ENCODE data around the gene VPS13C.

The VPS13C gene

GRCh38 chr15:61974759-61975158 lies 85.5 kb downstream of the VPS13C start:
- Mint-ChIP-seq H3K27me3 (no peaks in the 10 kb centered on the region), H3K4me1 (ENCODE audit: low read depth) (peaks cover 14% of the 10 kb centered on the region), H3K27ac (no peak overlapping the region), H3K4me3 (no peak overlapping the region), H3K9me3 (ENCODE audit: low read depth) (no peaks in the 10 kb centered on the region), H3K36me3 (peaks cover 21% of the 10 kb centered on the region)

DNA sequence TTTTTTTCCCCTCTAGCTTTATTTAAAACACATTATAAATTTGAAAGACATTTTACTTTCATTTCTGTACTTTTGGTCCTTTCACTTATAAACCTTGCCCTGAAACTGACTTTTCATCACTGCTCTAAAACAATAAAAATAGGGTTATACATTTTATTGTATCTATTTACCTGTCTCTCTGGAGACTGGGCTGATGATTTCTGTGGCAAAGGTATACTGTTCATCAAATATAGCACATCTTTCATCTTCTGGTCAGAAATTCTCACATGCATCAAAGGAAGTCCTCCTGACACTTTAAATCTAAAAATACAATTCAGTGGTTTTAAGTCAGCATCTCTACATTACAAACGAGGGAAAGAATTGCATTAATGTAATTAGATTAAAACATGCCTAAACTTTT lies 86.1 kb downstream of the VPS13C start:
- Mint-ChIP-seq H3K36me3 (peaks cover 18% of the 10 kb centered on the region), H3K4me1 (ENCODE audit: low read depth) (peaks cover 14% of the 10 kb centered on the region), H3K4me3 (no peak overlapping the region), H3K27ac (no peak overlapping the region), H3K9me3 (ENCODE audit: low read depth) (no peaks in the 10 kb centered on the region), H3K27me3 (no peaks in the 10 kb centered on the region)

GRCh38 chr15:61951949-61952348 lies 108.3 kb downstream of the VPS13C start:
- H3K27ac Mint-ChIP-seq = no peak overlapping the region
- H3K27me3 Mint-ChIP-seq = no peaks in the 10 kb centered on the region
- no peak overlapping the region for H3K4me3 Mint-ChIP-seq
- H3K4me1 Mint-ChIP-seq (ENCODE audit: low read depth) = no peaks in the 10 kb centered on the region
- H3K9me3 Mint-ChIP-seq (ENCODE audit: low read depth) = no peaks in the 10 kb centered on the region
- H3K36me3 Mint-ChIP-seq = peaks cover 32% of the 10 kb centered on the region

- Mint-ChIP-seq H3K36me3 (peaks cover 26% of the 10 kb centered on the region), H3K4me3 (no peak overlapping the region), H3K9me3 (ENCODE audit: low read depth) (peaks cover 5% of the 10 kb centered on the region), H3K27ac (no peak overlapping the region), H3K4me1 (ENCODE audit: low read depth) (no peaks in the 10 kb centered on the region), H3K27me3 (no peaks in the 10 kb centered on the region)
Observed at GRCh38 chr15:61946778-61947177, 113.5 kb downstream of the VPS13C start.

DNA sequence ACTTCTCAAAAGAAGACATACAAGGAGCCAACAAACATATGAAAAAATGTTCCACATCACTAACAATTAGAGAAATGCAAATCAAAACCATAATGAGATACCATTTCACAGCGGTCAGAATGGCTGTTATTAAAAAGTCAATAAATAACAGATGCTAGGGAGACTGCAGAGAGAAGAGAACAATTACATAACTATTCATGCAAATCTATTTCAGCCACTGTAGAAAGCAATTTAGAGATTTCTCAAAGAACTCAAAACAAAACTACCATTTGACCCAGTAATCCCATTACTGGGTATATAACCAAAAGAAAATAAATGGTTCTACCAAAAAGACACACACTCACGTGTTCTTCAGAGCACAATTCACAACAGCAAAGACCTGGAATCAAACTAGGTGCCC lies 116.3 kb downstream of the VPS13C start:
- Mint-ChIP-seq H3K27me3 (no peaks in the 10 kb centered on the region), H3K36me3 (peaks cover 22% of the 10 kb centered on the region), H3K4me3 (no peak overlapping the region), H3K27ac (no peak overlapping the region), H3K4me1 (ENCODE audit: low read depth) (no peaks in the 10 kb centered on the region), H3K9me3 (ENCODE audit: low read depth) (peaks cover 5% of the 10 kb centered on the region)

GRCh38 chr15:61938249-61938648 lies 122.0 kb downstream of the VPS13C start:
- Mint-ChIP-seq H3K4me3 (no peak overlapping the region), H3K27ac (no peak overlapping the region), H3K4me1 (ENCODE audit: low read depth) (no peaks in the 10 kb centered on the region), H3K36me3 (peaks cover 12% of the 10 kb centered on the region), H3K27me3 (no peaks in the 10 kb centered on the region), H3K9me3 (ENCODE audit: low read depth) (no peaks in the 10 kb centered on the region)

- Mint-ChIP-seq H3K36me3 (peaks cover 14% of the 10 kb centered on the region), H3K27ac (no peak overlapping the region)
Observed at GRCh38 chr15:61936528-61937195, 123.6 kb downstream of the VPS13C start.

GRCh38 chr15:61935493-61935892 lies 124.8 kb downstream of the VPS13C start:
- no peak overlapping the region for H3K27ac Mint-ChIP-seq
- H3K36me3 Mint-ChIP-seq = peaks cover 12% of the 10 kb centered on the region
- no peaks in the 10 kb centered on the region for H3K4me1 Mint-ChIP-seq (ENCODE audit: low read depth)
- H3K9me3 Mint-ChIP-seq (ENCODE audit: low read depth) = no peaks in the 10 kb centered on the region
- no peaks in the 10 kb centered on the region for H3K27me3 Mint-ChIP-seq
- no peak overlapping the region for H3K4me3 Mint-ChIP-seq

More at GRCh38 chr15:61936528-61937195, 123.6 kb downstream of the VPS13C start:
- Mint-ChIP-seq H3K9me3 (ENCODE audit: low read depth) (no peaks in the 10 kb centered on the region), H3K27me3 (no peaks in the 10 kb centered on the region), H3K4me1 (ENCODE audit: low read depth) (no peaks in the 10 kb centered on the region), H3K4me3 (no peak overlapping the region)

GRCh38 chr15:61929452-61929851 lies 130.8 kb downstream of the VPS13C start:
- Mint-ChIP-seq H3K4me3 (no peak overlapping the region), H3K27me3 (no peaks in the 10 kb centered on the region), H3K9me3 (ENCODE audit: low read depth) (no peaks in the 10 kb centered on the region), H3K4me1 (ENCODE audit: low read depth) (no peaks in the 10 kb centered on the region), H3K27ac (no peak overlapping the region), H3K36me3 (peaks cover 17% of the 10 kb centered on the region)

DNA sequence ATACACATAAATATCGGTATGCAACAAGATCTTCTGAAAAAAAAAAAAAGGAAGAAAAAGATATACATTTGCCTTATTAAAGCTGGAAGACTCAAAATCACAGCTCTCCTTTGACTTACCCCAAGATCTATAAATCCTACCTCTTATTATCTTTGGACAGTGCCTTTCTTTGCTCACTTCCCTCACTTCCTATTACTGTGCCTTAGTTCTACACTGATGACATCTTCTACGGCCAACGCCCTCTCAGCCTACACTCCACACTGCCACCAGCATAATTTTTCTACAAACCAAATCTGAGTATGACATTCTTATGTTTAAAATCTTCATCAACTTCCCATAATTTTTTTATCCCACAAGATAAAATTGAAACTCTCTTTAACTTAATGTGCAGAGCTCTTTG lies 137.1 kb downstream of the VPS13C start:
- no peaks in the 10 kb centered on the region for H3K9me3 Mint-ChIP-seq (ENCODE audit: low read depth)
- H3K36me3 Mint-ChIP-seq = peaks cover 15% of the 10 kb centered on the region
- no peaks in the 10 kb centered on the region for H3K27me3 Mint-ChIP-seq
- H3K27ac Mint-ChIP-seq = no peak overlapping the region
- no peak overlapping the region for H3K4me3 Mint-ChIP-seq
- no peaks in the 10 kb centered on the region for H3K4me1 Mint-ChIP-seq (ENCODE audit: low read depth)

DNA sequence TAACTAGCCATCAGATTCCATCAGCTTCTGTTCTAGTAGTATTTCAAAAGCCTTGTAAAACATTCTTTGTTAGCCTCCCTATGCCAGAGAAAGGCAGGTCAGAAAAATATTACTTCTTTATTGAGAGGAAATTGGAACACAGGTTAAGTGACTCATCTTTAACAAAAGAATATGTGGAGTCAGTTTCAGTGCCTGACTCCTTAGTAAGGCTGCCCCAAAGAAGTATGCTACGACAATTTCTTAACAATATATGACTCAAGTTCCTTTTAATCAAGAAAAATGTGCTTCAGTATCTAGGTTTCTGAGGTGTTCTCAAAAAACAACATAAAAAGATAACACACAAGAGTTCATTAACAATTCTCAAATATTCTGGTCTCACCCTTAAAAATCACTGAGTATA lies 139.2 kb downstream of the VPS13C start:
- Mint-ChIP-seq H3K36me3 (peaks cover 16% of the 10 kb centered on the region), H3K4me3 (no peak overlapping the region), H3K9me3 (ENCODE audit: low read depth) (no peaks in the 10 kb centered on the region), H3K27me3 (no peaks in the 10 kb centered on the region), H3K4me1 (ENCODE audit: low read depth) (no peaks in the 10 kb centered on the region), H3K27ac (no peak overlapping the region)

DNA sequence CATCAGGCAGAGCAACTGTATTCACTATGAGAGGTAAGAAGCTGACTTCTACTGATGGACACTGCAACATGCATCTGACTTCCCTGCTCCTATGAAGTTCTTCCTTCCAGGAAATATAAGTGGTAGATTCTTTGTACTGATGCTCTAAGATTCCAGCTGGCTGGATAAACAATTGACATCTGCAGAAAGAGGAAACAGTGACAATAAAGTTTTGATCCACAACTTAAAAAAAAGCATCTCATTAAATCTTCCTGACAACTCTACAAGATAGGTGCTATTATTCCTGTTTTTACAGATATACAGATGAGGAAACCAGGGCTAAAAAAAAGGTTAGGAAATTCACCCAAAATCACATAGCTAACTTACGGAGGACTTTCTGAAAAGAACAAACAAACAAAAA lies 142.8 kb downstream of the VPS13C start:
- Mint-ChIP-seq H3K4me3 (no peak overlapping the region), H3K36me3 (peaks cover 17% of the 10 kb centered on the region), H3K9me3 (ENCODE audit: low read depth) (no peaks in the 10 kb centered on the region), H3K27me3 (no peaks in the 10 kb centered on the region), H3K4me1 (ENCODE audit: low read depth) (no peaks in the 10 kb centered on the region), H3K27ac (no peak overlapping the region)

DNA sequence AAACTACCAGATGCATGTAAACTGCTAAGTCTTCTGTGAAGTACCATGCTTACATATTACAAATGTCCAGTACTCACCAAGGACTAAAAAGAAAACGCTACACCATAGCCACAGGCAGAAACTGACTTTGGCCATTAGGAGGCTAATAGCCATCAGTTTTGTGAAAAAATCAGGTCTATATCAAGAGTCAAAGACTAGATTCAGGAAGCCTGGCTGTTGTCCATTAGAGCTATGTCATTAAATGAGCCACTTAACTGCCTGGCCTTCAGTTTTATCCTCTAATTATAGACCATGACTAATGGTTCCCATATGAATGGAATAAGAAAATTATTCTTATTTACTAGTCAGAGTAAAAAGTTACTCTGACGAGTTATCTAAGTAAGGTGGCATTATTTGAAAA lies 144.1 kb downstream of the VPS13C start:
- peaks cover 22% of the 10 kb centered on the region for H3K36me3 Mint-ChIP-seq
- H3K27me3 Mint-ChIP-seq = no peaks in the 10 kb centered on the region
- no peaks in the 10 kb centered on the region for H3K9me3 Mint-ChIP-seq (ENCODE audit: low read depth)
- no peak overlapping the region for H3K27ac Mint-ChIP-seq
- H3K4me1 Mint-ChIP-seq (ENCODE audit: low read depth) = no peaks in the 10 kb centered on the region
- H3K4me3 Mint-ChIP-seq = no peak overlapping the region

- H3K36me3 Mint-ChIP-seq = peaks cover 24% of the 10 kb centered on the region
Observed at GRCh38 chr15:61915640-61916039, 144.6 kb downstream of the VPS13C start.

DNA sequence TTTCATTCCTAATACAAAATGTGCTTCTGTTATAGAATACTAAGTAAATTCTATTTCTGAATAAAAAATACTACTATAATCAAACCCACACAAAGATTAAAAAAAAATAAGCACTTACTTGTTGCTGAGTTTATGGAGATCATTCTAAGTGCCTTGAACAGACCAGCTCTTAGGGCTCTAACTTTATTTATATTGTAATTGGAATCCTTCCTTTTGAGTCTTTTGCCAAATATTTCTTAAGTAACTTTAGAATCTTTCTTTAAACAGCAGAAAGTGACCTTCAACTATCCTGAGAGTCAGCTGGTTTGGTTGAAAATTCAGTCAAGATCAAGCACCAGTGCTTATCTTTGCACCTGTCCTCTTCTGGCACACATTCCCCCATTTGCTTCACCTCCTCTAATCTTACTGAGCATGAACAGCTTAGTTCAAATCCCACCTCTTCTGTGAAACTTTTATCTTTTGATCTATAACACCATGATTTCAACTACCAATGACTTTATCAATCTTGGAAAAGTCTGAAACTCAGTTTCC lies 149.3 kb downstream of the VPS13C start:
- Mint-ChIP-seq H3K9me3 (ENCODE audit: low read depth) (no peaks in the 10 kb centered on the region), H3K36me3 (peaks cover 37% of the 10 kb centered on the region), H3K27me3 (no peaks in the 10 kb centered on the region), H3K4me1 (ENCODE audit: low read depth) (no peaks in the 10 kb centered on the region), H3K27ac (no peak overlapping the region), H3K4me3 (no peak overlapping the region)

More at GRCh38 chr15:61915640-61916039, 144.6 kb downstream of the VPS13C start:
- Mint-ChIP-seq H3K27me3 (no peaks in the 10 kb centered on the region), H3K27ac (no peak overlapping the region), H3K9me3 (ENCODE audit: low read depth) (no peaks in the 10 kb centered on the region), H3K4me3 (no peak overlapping the region), H3K4me1 (ENCODE audit: low read depth) (no peaks in the 10 kb centered on the region)

GRCh38 chr15:61908241-61908640 lies 152.0 kb downstream of the VPS13C start:
- no peaks in the 10 kb centered on the region for H3K4me1 Mint-ChIP-seq (ENCODE audit: low read depth)
- H3K4me3 Mint-ChIP-seq = no peak overlapping the region
- no peak overlapping the region for H3K27ac Mint-ChIP-seq
- peaks cover 3% of the 10 kb centered on the region for H3K9me3 Mint-ChIP-seq (ENCODE audit: low read depth)
- peaks cover 47% of the 10 kb centered on the region for H3K36me3 Mint-ChIP-seq
- H3K27me3 Mint-ChIP-seq = no peaks in the 10 kb centered on the region

Measured in activated naive CD8-positive, alpha-beta T cell (primary cell).